ENCODE measurements around the gene PARD3B.

DNA sequence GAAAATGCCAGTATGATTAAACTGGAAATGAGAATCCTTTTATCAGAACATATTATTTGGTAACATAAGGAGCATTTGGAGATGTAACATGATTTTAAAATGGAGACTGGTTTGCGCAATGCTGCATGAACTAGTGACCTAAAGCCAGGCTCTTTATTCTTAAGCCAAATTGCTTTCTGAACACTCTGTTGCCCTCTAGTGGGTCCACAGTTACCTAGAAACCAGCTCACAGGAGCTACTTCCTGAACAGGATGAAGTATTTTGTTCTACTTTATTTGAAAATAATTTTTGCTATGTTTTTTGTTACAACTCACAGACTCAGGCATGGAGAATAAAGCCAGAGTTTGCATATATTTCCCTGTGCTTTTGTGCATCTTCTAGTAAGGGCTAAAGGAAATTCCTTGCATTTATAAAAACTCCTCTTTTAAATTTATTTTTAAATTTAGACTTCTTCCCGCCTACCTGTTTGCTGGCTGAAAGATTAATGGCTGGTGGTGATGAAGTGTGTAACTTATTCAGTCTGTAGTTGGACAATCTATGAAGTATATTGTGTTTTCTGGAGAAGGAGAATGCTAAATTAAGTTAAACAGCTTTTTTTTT is 146.7 kb downstream of the PARD3B start:
- TF ChIP-seq POLR2A (IDR thresholded peaks at IDR 0.05; ENCODE audit: extremely low read depth, insufficient read length) (no peak), MYC (IDR thresholded peaks at IDR 0.05; ENCODE audit: low read depth, low read length) (no peak)
